MM.1S (cell line): ENCODE measurements around the gene PRKCA.
"Not testable (repeated sequence)": the region's sequence is repeated elsewhere in the genome, so short reads cannot be mapped to it uniquely, and the experiment has no call there.

ENCODE experiments used
- DNase-seq: peaks from one replicate; pipeline ENCODE4 v3.0.0-alpha.2; 2015
- H2AFZ ChIP-seq: fragments of 300-600 bp; sonication (generic); 2 replicates; pipeline ENCODE4 v1.6.0; 2016; ENCODE audit warnings: antibody characterized with exemption, low read length
- H3F3A ChIP-seq: fragments of 300-600 bp; sonication (generic); 2 replicates; pipeline ENCODE4 v1.6.1; 2016; ENCODE audit warnings: mild to moderate bottlenecking, antibody characterized with exemption, low read length, moderate library complexity, mixed read lengths; ENCODE audit not compliant: insufficient read depth
- H3K27ac ChIP-seq: fragments of 300-600 bp; sonication (generic); 2 replicates; pipeline ENCODE4 v1.5.1; 2016; ENCODE audit warnings: mild to moderate bottlenecking, low read length
- H3K27me3 ChIP-seq: fragments of 300-600 bp; sonication (generic); replicated peaks from 2 replicates; pipeline ENCODE4 v1.6.0; 2016; ENCODE audit warnings: low read length; ENCODE audit not compliant: insufficient read depth
- H3K36me3 ChIP-seq: fragments of 300-600 bp; sonication (generic); replicated peaks from 2 replicates; pipeline ENCODE4 v1.6.1; 2016; ENCODE audit warnings: mild to moderate bottlenecking, low read length, mixed read lengths; ENCODE audit not compliant: insufficient read depth
- H3K4me1 ChIP-seq: fragments of 300-600 bp; sonication (generic); 2 replicates; pipeline ENCODE4 v1.6.1; 2016; ENCODE audit warnings: low read length, mixed read lengths
- H3K4me2 ChIP-seq: fragments of 300-600 bp; sonication (generic); 2 replicates; pipeline ENCODE4 v1.6.0; 2016; ENCODE audit warnings: low read depth, low read length
- H3K4me3 ChIP-seq: fragments of 300-600 bp; sonication (generic); 2 replicates; pipeline ENCODE4 v1.5.1; 2016; ENCODE audit warnings: low read length, mixed read lengths
- H3K79me2 ChIP-seq: fragments of 300-600 bp; sonication (generic); 2 replicates; pipeline ENCODE4 v1.6.1; 2016; ENCODE audit warnings: mixed run types, low read length, mixed read lengths
- H3K9ac ChIP-seq: fragments of 300-600 bp; sonication (generic); 2 replicates; pipeline ENCODE4 v1.6.1; 2016; ENCODE audit warnings: low read length, mixed read lengths
- H3K9me2 ChIP-seq: fragments of 300-600 bp; sonication (generic); replicated peaks from 2 replicates; pipeline ENCODE4 v1.6.1; 2016; ENCODE audit warnings: mild to moderate bottlenecking, low read length, mixed read lengths; ENCODE audit not compliant: insufficient read depth
- H3K9me3 ChIP-seq: fragments of 300-600 bp; sonication (generic); replicated peaks from 2 replicates; pipeline ENCODE4 v1.6.1; 2016; ENCODE audit warnings: mild to moderate bottlenecking, low read length, mixed read lengths; ENCODE audit not compliant: insufficient read depth
- H4K20me1 ChIP-seq: fragments of 300-600 bp; sonication (generic); 2 replicates; pipeline ENCODE4 v1.6.1; 2016; ENCODE audit warnings: mild to moderate bottlenecking, low read length, moderate library complexity, mixed read lengths; ENCODE audit not compliant: insufficient read depth
- CTCF ChIP-seq: fragments of 300-600 bp; sonication (generic); IDR thresholded peaks from 2 replicates; pipeline ENCODE4 v1.5.1; 2016; ENCODE audit warnings: antibody characterized with exemption, low read length, mixed read lengths
- EZH2 ChIP-seq: fragments of 300-600 bp; sonication (generic); optimal IDR thresholded peaks from 2 replicates; pipeline ENCODE3; 2017; ENCODE audit warnings: low read depth, mild to moderate bottlenecking, antibody characterized with exemption, low read length, mixed read lengths
- EZH2phosphoT487 ChIP-seq: fragments of 300-600 bp; sonication (generic); IDR thresholded peaks from 2 replicates; pipeline ENCODE4 v1.6.1; 2018; ENCODE audit warnings: antibody characterized with exemption, low read length

The PRKCA gene

GRCh38 chr17:66357037-66357436 is 54.6 kb downstream of the PRKCA start:
- DNase-seq = no peak
- Histone ChIP-seq H3K9me3 (no peaks in the 10 kb centered on the region), H2AFZ (no peak overlapping the region), H3K4me2 (no peak overlapping the region), H3K4me3 (no peak overlapping the region), H3K27ac (no peak overlapping the region), H3K36me3 (no peaks in the 10 kb centered on the region), H4K20me1 (no peaks in the 10 kb centered on the region), H3K79me2 (peaks cover 25% of the 10 kb centered on the region), H3K4me1 (no peaks in the 10 kb centered on the region), H3F3A (no peaks in the 10 kb centered on the region), H3K9me2 (no peaks in the 10 kb centered on the region), H3K27me3 (no peaks in the 10 kb centered on the region), H3K9ac (no peak overlapping the region)
- TF ChIP-seq CTCF = no peak
- TF ChIP-seq EZH2 = no peak
- no peak for TF ChIP-seq EZH2phosphoT487

- no peak overlapping the region for H3K27ac ChIP-seq
- no peak for DNase-seq
- H3K79me2 ChIP-seq = peaks cover 20% of the 10 kb centered on the region; the same call in 1 of the 2 replicates
- H3K9ac ChIP-seq = no peak overlapping the region
- H3K9me2 ChIP-seq = no peaks in the 10 kb centered on the region
- no peaks in the 10 kb centered on the region for H3K4me1 ChIP-seq
- no peaks in the 10 kb centered on the region for H4K20me1 ChIP-seq
- H3K4me2 ChIP-seq = no peak overlapping the region
- no peak for TF ChIP-seq EZH2phosphoT487
- no peaks in the 10 kb centered on the region for H3K27me3 ChIP-seq
- H3F3A ChIP-seq = no peaks in the 10 kb centered on the region
- H2AFZ ChIP-seq = no peak overlapping the region
- no peak overlapping the region for H3K4me3 ChIP-seq
- no peaks in the 10 kb centered on the region for H3K36me3 ChIP-seq
- no peaks in the 10 kb centered on the region for H3K9me3 ChIP-seq
These were observed 56.9 kb downstream of the PRKCA start for GRCh38 chr17:66359351-66359750.

GRCh38 chr17:66360961-66361565 is 58.6 kb downstream of the PRKCA start:
- not testable (repeated sequence) for H3K4me2 ChIP-seq, H3F3A ChIP-seq, H3K27ac ChIP-seq, H3K9me3 ChIP-seq, H3K9ac ChIP-seq, H3K4me1 ChIP-seq, H4K20me1 ChIP-seq, H3K36me3 ChIP-seq, H3K9me2 ChIP-seq, H2AFZ ChIP-seq, H3K27me3 ChIP-seq, H3K4me3 ChIP-seq, DNase-seq
- peaks cover 20% of the 10 kb centered on the region; the same call in 1 of the 2 replicates for H3K79me2 ChIP-seq

GRCh38 chr17:66364508-66364907 is 62.1 kb downstream of the PRKCA start:
- Histone ChIP-seq H3K9me2 (no peaks in the 10 kb centered on the region), H2AFZ (no peak overlapping the region), H3K4me1 (no peaks in the 10 kb centered on the region), H3K4me2 (no peak overlapping the region), H3K27ac (no peak overlapping the region), H3K9me3 (no peaks in the 10 kb centered on the region), H4K20me1 (no peaks in the 10 kb centered on the region), H3K27me3 (no peaks in the 10 kb centered on the region), H3K36me3 (no peaks in the 10 kb centered on the region), H3K4me3 (no peak overlapping the region), H3K79me2 (peaks cover 13% of the 10 kb centered on the region; the same call in 1 of the 2 replicates), H3K9ac (no peak overlapping the region), H3F3A (no peaks in the 10 kb centered on the region)
- DNase-seq = no peak
- TF ChIP-seq CTCF = no peak
- TF ChIP-seq EZH2phosphoT487 = no peak
- no peak for TF ChIP-seq EZH2
